Measurements from ENCODE around the gene CD96. TPM values are rescaled to one million over a fixed set of nuclear protein-coding genes. Genes with fewer than 3 reads are reported as not detected.

CD96 gene
- total and polyA plus RNA-seq, 2 donors: 27.0 to 80.2 TPM

- Histone ChIP-seq H3K4me3 (ENCODE audit: low read length in 2 of 2) (no peak overlapping the region), H3K36me3 (ENCODE audit: control insufficient read depth in 2 of 2, insufficient read depth in 2 of 2, low read length in 1 of 2) (no peaks in the 10 kb centered on the region)
- 78% methylated on average over 8 of the region's 8 CpGs for WGBS
These were observed 150.9 kb downstream of the CD96 start for GRCh38 chr3:111692593-111693552.

GRCh38 chr3:111694471-111694870 is 152.5 kb downstream of the CD96 start:
- Histone ChIP-seq H3K27me3 (ENCODE audit: control insufficient read depth in 2 of 2, insufficient read depth in 1 of 2, low read length in 1 of 2) (no peaks in the 10 kb centered on the region), H3K36me3 (ENCODE audit: control insufficient read depth in 2 of 2, insufficient read depth in 2 of 2, low read length in 1 of 2) (no peaks in the 10 kb centered on the region), H3K9me3 (ENCODE audit: control insufficient read depth in 2 of 2, insufficient read depth in 1 of 2, low read length in 1 of 2) (no peaks in the 10 kb centered on the region), H3K27ac (ENCODE audit: low read depth in 1 of 2, low read length in 1 of 2) (no peak overlapping the region), H3K4me1 (ENCODE audit: control insufficient read depth in 2 of 2, insufficient read depth in 2 of 2, low read length in 2 of 2) (peaks cover 0 to 3% of the 10 kb centered on the region in 2 donors), H3K4me3 (ENCODE audit: low read length in 2 of 2) (no peak overlapping the region)
- 99% methylated on average over 2 of the region's 2 CpGs for WGBS
- no peak for DNase-seq (ENCODE audit: low read depth in 6 of 9, low spot score in 9 of 9)

More at GRCh38 chr3:111692593-111693552, 150.9 kb downstream of the CD96 start:
- H3K4me1 ChIP-seq (ENCODE audit: control insufficient read depth in 2 of 2, insufficient read depth in 2 of 2, low read length in 2 of 2): peaks cover 0 to 3% of the 10 kb centered on the region in 2 donors
- no peaks in the 10 kb centered on the region for H3K27me3 ChIP-seq (ENCODE audit: control insufficient read depth in 2 of 2, insufficient read depth in 1 of 2, low read length in 1 of 2)
- H3K27ac ChIP-seq (ENCODE audit: low read depth in 1 of 2, low read length in 1 of 2): no peak overlapping the region
- H3K9me3 ChIP-seq (ENCODE audit: control insufficient read depth in 2 of 2, insufficient read depth in 1 of 2, low read length in 1 of 2): no peaks in the 10 kb centered on the region
- DNase-seq (ENCODE audit: low read depth in 6 of 9, low spot score in 9 of 9): no peak

GRCh38 chr3:111695636-111696117 is 153.7 kb downstream of the CD96 start:
- no peaks in the 10 kb centered on the region for H3K27me3 ChIP-seq (ENCODE audit: control insufficient read depth in 2 of 2, insufficient read depth in 1 of 2, low read length in 1 of 2)
- DNase-seq (ENCODE audit: low read depth in 6 of 9, low spot score in 9 of 9): no peak

GRCh38 chr3:111700054-111700453 is 158.1 kb downstream of the CD96 start:
- DNase-seq (ENCODE audit: low read depth in 6 of 9, low spot score in 9 of 9): no peak
- Histone ChIP-seq H3K4me1 (ENCODE audit: control insufficient read depth in 2 of 2, insufficient read depth in 2 of 2, low read length in 2 of 2) (no peaks in the 10 kb centered on the region), H3K27ac (ENCODE audit: low read depth in 1 of 2, low read length in 1 of 2) (no peak overlapping the region), H3K27me3 (ENCODE audit: control insufficient read depth in 2 of 2, insufficient read depth in 1 of 2, low read length in 1 of 2) (no peaks in the 10 kb centered on the region), H3K9me3 (ENCODE audit: control insufficient read depth in 2 of 2, insufficient read depth in 1 of 2, low read length in 1 of 2) (no peaks in the 10 kb centered on the region), H3K4me3 (ENCODE audit: low read length in 2 of 2) (no peak overlapping the region), H3K36me3 (ENCODE audit: control insufficient read depth in 2 of 2, insufficient read depth in 2 of 2, low read length in 1 of 2) (no peaks in the 10 kb centered on the region)
- 75% methylated on average over 3 of the region's 3 CpGs for WGBS

More at GRCh38 chr3:111695636-111696117, 153.7 kb downstream of the CD96 start:
- no peak overlapping the region for H3K4me3 ChIP-seq (ENCODE audit: low read length in 2 of 2)
- no peaks in the 10 kb centered on the region for H3K36me3 ChIP-seq (ENCODE audit: control insufficient read depth in 2 of 2, insufficient read depth in 2 of 2, low read length in 1 of 2)
- no peak overlapping the region for H3K27ac ChIP-seq (ENCODE audit: low read depth in 1 of 2, low read length in 1 of 2)
- no peaks in the 10 kb centered on the region for H3K9me3 ChIP-seq (ENCODE audit: control insufficient read depth in 2 of 2, insufficient read depth in 1 of 2, low read length in 1 of 2)
- no peaks in the 10 kb centered on the region for H3K4me1 ChIP-seq (ENCODE audit: control insufficient read depth in 2 of 2, insufficient read depth in 2 of 2, low read length in 2 of 2)
- 91% methylated on average over 1 of the region's 1 CpG for WGBS

- H3K4me3 ChIP-seq (ENCODE audit: low read length in 2 of 2): no peak overlapping the region
- H3K27ac ChIP-seq (ENCODE audit: low read depth in 1 of 2, low read length in 1 of 2): no peak overlapping the region
- 94% methylated on average over 2 of the region's 2 CpGs for WGBS
- H3K4me1 ChIP-seq (ENCODE audit: control insufficient read depth in 2 of 2, insufficient read depth in 2 of 2, low read length in 2 of 2): no peaks in the 10 kb centered on the region
- no peaks in the 10 kb centered on the region for H3K9me3 ChIP-seq (ENCODE audit: control insufficient read depth in 2 of 2, insufficient read depth in 1 of 2, low read length in 1 of 2)
- no peaks in the 10 kb centered on the region for H3K27me3 ChIP-seq (ENCODE audit: control insufficient read depth in 2 of 2, insufficient read depth in 1 of 2, low read length in 1 of 2)
- no peak for DNase-seq (ENCODE audit: low read depth in 6 of 9, low spot score in 9 of 9)
- H3K36me3 ChIP-seq (ENCODE audit: control insufficient read depth in 2 of 2, insufficient read depth in 2 of 2, low read length in 1 of 2): no peaks in the 10 kb centered on the region
These were observed 159.4 kb downstream of the CD96 start for GRCh38 chr3:111701292-111701906.

Other genes starting within 250 kb of the CD96 start
- gene ZBED2, start 53.1 kb downstream of the CD96 start, total RNA-seq: 52.2 TPM
- 37.9 TPM for gene ZBED2, start 53.1 kb downstream of the CD96 start, polyA plus RNA-seq
- 7.4 TPM for gene PLCXD2, start 132.5 kb downstream of the CD96 start, total RNA-seq
- gene PLCXD2, start 132.5 kb downstream of the CD96 start, polyA plus RNA-seq: 8.3 TPM

Data from thymus (tissue), 11 donors.